Stimulated activated CD4-positive, alpha-beta T cell treated with anti-CD3 and anti-CD28 coated beads, Interleukin-12 subunit alpha, Interleukin-12 subunit beta, amount 100 ng/mL, for 48 hours (primary cell): ENCODE measurements around the gene PA2G4.

Source experiments
- DNase-seq, 3 donors: peaks; one replicate each; pipeline ENCODE4 v3.0.0-alpha.2; 2020; ENCODE audit warnings: low read depth in 2 of 3, low spot score in 1 of 3

PA2G4 gene

GRCh38 chr12:56124133-56124532 is 19.8 kb downstream of the PA2G4 start:
- DNase-seq: no peak

- DNase-seq: no peak
These were observed 22.4 kb downstream of the PA2G4 start for GRCh38 chr12:56126732-56127239.

- no peak for DNase-seq
These were observed 23.1 kb downstream of the PA2G4 start for GRCh38 chr12:56127485-56127887.

GRCh38 chr12:56127888-56128669 is 23.7 kb downstream of the PA2G4 start, which contains the start of gene ESYT1:
Gene ESYT1 (plus strand): TSS chr12:56128267. CDS start chr12:56128320, 53 bp downstream.
- peak; percentile 95 to 98 (median 96) for DNase-seq

GRCh38 chr12:56128670-56129205 is 24.4 kb downstream of the PA2G4 start:
- peak in 2 of 3 donors; percentile 15 to 22 for DNase-seq

- peak in 2 of 3 donors; percentile 32 to 49 for DNase-seq
These were observed 25.0 kb downstream of the PA2G4 start for GRCh38 chr12:56129206-56129941.

GRCh38 chr12:56129942-56130495 is 25.7 kb downstream of the PA2G4 start:
- DNase-seq: no peak

GRCh38 chr12:56130876-56131275 is 26.5 kb downstream of the PA2G4 start:
- no peak for DNase-seq

- DNase-seq: no peak
These were observed 30.5 kb downstream of the PA2G4 start for GRCh38 chr12:56134897-56135296.

- DNase-seq: no peak
These were observed 33.7 kb downstream of the PA2G4 start for GRCh38 chr12:56137853-56138571.

GRCh38 chr12:56141946-56142784 is 37.8 kb downstream of the PA2G4 start:
- DNase-seq: no peak

GRCh38 chr12:56143217-56143616 is 38.9 kb downstream of the PA2G4 start:
- no peak for DNase-seq

- DNase-seq: no peak
These were observed 39.5 kb downstream of the PA2G4 start for GRCh38 chr12:56143870-56144269.

GRCh38 chr12:56145217-56145616 is 40.9 kb downstream of the PA2G4 start:
- no peak for DNase-seq

GRCh38 chr12:56146492-56147460 is 42.4 kb downstream of the PA2G4 start:
- DNase-seq: no peak

- no peak for DNase-seq
These were observed 46.2 kb downstream of the PA2G4 start for GRCh38 chr12:56150563-56150962.

GRCh38 chr12:56151672-56152131 is 47.3 kb downstream of the PA2G4 start:
- peak; percentile 59 to 65 (median 62) for DNase-seq

- peak; percentile 88 to 93 (median 92) for DNase-seq
These were observed 47.9 kb downstream of the PA2G4 start, which contains the start of gene MYL6B for GRCh38 chr12:56152132-56152755. Gene MYL6B (plus strand): TSS chr12:56152587. CDS start chr12:56153919, 1,332 bp downstream.
